CD4-positive, alpha-beta T cell treated with Interleukin-17A for 1 hour (primary cell): ENCODE data around the gene GBP3.
A peak's percentile ranks its signal among the peaks of the same experiment; 100 is the strongest.
"Not testable (repeated sequence)": the region's sequence is repeated elsewhere in the genome, so short reads cannot be mapped to it uniquely, and the experiment has no call there.

Experiments used
- DNase-seq: peaks from one replicate; pipeline ENCODE4 v3.0.0-alpha.2; 2020

The GBP3 gene

DNA sequence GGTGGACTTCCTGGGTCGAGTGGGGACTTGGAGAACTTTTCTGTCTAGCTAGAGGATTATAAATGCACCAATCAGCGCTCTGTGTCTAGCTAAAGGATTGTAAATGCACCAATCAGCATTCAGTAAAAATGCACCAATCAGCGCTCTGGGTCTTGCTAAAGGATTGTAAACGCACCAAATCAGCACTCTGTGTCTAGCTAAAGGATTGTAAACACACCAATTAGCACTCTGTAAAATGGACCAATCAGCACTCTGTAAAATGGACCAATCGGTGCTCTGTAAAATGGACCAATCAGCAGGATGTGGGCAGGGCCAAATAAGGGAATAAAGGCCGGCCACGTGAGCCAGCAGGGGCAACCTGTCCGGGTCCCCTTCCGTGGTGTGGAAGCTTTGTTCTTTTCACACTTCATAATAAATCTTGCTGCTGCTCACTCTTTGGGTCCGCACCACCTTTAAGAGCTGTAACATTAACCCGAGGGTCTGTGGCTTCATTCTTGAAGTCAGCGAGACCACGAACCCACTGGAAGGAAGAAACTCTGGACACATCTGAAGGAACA, 48.0 kb downstream of the GBP3 start:
- DNase-seq, result not testable (repeated sequence)

GRCh38 chr1:88973520-88974137, 49.0 kb downstream of the GBP3 start:
- peak; percentile 62 for DNase-seq

DNA sequence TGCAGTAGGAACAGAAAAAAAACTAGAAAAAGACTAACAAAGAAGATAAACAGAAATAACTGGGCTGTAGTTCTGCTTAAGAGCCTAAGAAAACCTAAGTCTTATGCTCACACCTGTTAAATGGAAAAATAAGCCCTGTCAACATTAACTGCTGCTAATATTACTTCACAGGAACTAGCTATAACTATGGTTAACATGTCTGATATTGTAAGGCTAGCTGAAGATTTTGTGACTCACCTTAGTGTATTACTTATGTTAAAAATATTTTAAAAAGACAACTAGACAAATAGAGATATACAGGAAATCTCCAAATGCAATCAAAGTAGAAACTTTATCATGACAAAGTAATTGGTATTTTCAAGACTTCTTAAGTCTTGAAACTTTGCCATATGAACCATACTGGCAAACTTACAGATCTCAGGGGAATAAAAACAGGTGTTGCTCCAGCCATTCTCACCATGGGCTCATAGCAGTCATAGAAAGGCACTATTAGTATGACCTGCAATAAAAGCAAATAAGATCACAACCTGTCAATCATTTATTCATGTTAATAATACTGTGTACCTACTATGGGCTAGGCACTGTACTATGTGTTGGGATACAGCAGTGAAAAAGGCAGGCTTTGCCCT, 60.9 kb downstream of the GBP3 start:
- no peak for DNase-seq

DNA sequence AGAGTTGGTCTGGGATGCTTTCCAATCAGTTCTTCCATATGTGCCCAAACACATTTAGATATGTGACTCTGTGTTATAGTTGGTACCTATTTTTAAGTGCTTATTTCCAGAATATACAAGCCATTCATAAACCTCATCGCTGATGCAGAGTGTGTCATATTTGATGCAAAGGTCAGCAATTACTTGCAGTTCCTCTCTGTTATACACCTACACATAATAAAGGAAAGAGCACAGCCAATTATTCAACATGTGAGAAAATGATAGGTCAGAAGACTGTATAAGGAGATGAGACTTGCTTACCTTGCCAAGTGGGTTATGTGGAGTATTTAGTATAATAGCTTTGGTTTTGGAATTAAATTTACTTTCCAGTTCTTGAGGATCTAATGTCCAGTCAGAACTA, 61.6 kb downstream of the GBP3 start:
- DNase-seq, result no peak
